Forelimb muscle (tissue), 1 donor: ENCODE measurements around the gene LHX2. TPM values are rescaled to one million over a fixed set of nuclear protein-coding genes. Genes with fewer than 3 reads are reported as not detected.
"Not testable (repeated sequence)": the region's sequence is repeated elsewhere in the genome, so short reads cannot be mapped to it uniquely, and the experiment has no call there.

Experiments
- DNase-seq: peaks from one replicate; pipeline ENCODE4 v3.0.0-alpha.2; 2013; ENCODE audit warnings: low read depth
- polyA plus RNA-seq: library from polyadenylated mRNA; unstranded; fragments of 120-200 nt; gene quantifications from one replicate; pipeline ENCODE4 v1.2.1, GENCODE V29; 2013; ENCODE audit not compliant: insufficient read length

LHX2 gene, protein sequence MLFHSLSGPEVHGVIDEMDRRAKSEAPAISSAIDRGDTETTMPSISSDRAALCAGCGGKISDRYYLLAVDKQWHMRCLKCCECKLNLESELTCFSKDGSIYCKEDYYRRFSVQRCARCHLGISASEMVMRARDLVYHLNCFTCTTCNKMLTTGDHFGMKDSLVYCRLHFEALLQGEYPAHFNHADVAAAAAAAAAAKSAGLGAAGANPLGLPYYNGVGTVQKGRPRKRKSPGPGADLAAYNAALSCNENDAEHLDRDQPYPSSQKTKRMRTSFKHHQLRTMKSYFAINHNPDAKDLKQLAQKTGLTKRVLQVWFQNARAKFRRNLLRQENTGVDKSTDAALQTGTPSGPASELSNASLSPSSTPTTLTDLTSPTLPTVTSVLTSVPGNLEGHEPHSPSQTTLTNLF
- polyA plus RNA-seq: 1.9 TPM

DNA sequence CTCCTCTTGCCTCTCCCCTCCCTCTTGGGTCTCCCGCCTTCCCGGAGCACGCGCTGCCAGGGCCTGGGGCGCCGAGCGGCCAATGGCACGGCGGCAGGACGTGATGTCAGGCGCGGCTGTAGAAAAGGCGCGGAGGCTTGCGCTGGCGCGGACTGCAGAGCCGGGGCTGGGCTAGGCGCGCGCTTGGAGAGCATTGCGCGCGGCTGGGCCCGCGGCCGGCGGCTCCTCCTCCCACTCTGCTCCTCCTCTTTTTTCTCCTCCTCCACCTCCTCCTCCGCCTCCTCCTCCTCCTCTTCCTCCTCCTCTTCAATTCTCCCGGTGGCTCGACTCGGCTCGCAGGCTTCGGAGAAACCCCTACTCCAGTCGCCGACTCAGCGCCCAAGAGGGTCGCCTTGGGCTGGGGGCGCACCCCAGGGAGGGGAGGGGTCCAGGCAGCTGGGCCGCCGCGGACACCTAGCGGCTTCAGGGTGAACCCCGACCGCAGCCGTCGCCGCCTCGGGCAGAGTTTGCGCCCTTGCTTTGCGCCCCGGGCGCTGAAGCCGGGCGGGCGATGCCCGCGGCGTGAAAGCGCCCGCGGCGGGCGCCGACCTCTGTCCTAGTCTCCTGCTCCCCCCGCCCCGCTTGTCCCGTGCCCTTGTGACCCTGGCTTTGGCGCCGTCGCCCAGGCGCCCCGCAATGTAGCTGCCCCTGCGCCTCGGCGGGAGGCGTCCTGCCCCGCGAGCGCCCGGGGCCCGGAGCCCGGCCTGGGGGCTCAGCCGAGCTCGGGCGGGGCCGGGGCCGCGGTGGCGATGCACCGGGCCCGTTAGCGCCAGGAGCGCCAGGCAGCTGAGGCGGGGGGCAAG is at the start of gene LHX2:
Gene LHX2, plus strand, starts transcription at position 309 of the 842 bp plus-strand sequence. CDS start 581 bp downstream, outside the sequence.
- DNase-seq: peak; percentile 31

DNA sequence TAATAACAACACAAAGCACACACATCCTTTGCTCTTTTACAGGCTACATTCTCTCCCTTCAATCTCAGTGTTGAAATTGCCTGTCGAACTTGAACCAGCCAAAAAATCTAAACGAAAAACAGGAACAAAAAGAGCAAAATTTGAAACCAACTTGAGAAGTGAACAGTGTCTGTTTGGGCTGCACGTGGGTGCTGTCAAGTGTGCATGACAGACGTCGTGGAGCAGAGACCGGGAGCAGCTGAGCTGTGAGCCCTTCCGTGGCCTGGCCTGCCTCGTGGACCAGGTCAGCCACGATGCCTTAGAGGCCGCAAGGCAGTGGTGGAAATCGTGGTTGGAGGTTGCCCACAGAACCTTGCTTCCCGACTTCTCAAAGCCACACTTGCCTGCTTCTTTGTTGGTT is 46.8 kb upstream of the LHX2 start:
- no peak for DNase-seq

DNA sequence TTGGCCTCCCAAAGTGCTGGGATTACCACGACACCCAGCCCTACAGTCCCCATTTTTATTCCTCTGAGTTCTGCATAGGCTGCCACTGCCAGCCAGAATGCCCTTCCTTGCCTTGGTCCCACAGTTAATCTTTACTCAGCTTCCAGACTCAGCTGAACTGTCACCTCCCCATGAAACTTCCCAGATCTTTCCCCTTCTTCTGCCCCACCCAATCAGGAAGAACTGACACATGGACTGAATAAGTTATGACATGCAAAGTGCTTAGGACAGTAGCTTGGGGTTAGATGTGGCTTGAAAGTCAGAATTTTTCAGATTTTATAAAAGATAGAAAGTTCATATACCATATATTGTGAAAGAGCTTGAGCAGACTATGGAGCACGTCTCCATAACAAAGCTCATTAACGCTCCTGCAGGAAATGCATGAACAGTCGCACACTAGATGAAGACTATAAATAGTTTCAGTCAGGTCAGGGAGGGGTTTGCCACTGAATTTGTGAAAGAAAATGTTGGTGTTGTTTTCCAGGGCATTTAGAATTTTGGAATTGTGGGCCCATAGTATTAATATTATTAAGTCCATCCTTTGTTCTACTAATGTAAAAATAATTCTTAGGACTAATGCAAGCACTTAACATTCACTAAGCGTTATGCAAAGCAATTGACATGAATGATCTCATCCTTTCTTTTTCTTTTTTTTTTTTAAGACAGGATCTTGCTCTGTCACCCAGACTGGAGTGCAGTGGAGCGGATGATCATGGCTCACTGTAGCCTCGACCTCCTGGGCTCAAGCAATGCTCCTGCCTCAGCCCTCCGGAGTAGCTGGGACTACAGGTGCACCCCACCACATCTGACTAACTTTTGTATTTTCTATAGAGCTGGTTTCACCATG is 45.5 kb upstream of the LHX2 start:
- DNase-seq: no peak

- no peak for DNase-seq
Observed at GRCh38 chr9:123967323-123967722, 44.2 kb upstream of the LHX2 start.

DNA sequence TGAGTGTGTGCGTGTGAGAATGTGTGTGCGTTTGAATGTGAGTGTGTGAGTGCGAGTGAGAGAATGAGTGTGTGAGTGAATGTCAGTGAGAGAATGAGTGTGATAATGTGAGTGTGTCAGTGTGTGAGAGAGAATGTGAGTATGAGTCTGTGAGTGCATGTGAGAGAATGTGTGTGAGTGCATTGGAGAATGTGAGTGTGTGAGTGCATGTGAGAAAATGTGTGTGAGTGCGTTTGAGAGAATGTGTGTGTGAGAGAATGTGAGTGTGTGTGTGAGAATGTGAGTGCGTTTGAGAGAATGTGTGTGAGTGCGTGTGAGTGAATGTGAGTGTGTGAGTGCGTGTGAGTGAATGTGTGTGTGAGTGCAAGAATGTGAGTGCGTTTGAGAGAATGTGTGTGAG is 39.0 kb upstream of the LHX2 start:
- DNase-seq: no peak

DNA sequence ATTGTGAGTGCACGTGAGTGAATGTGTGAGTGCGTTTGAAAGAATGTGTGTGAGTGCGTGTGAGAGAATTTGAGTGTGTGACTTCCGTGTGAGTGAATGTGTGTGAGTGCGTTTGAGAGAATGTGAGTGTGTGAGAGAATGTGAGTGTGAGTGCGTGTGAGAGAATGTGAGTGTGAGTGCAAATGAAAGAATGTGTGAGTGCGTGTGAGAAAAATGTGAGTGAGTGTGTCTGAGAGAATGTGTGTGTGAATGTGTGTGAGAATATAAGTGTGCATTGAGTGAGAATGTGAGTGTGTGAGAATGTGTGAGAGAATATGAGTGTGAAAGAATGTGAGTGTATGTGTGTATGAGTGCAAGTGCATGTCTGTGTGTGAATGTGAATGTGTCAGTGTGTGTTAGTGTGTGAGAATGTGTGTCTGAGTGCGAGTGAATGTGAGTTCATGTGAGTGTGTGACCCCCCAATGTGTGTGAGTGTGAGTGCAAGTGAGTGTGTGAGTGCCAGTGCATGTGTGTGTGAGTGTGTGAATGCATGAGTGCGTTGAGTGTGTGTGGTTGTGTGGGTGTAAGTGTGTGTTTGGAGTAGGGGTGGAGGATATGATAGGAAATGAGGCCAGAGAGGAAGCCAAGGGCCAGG is 37.9 kb upstream of the LHX2 start:
- DNase-seq: no peak

DNA sequence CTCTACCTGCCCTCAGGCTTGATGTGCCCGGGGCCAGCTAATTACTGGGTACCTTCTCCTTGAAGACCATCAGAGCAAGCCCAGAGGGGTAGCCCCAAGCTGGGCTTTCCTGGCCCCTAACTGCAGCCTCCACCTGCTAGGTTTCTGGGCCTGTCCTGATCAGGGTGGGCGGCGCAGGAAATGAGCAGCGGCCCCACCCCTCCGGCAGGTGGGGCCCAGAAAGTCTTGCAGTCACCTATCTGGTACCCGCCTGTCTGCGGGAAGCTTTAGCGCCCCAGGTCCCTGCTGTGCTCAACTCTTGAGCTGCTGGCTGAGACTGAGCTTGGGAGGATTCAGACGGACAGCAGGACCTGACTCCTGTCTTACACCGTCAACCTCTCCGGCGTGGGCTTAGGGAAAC is 37.1 kb upstream of the LHX2 start:
- DNase-seq: no peak

GRCh38 chr9:123975871-123976270 is 35.7 kb upstream of the LHX2 start:
- DNase-seq: no peak

GRCh38 chr9:123976579-123976978 is 35.0 kb upstream of the LHX2 start:
- DNase-seq: not testable (repeated sequence)

DNA sequence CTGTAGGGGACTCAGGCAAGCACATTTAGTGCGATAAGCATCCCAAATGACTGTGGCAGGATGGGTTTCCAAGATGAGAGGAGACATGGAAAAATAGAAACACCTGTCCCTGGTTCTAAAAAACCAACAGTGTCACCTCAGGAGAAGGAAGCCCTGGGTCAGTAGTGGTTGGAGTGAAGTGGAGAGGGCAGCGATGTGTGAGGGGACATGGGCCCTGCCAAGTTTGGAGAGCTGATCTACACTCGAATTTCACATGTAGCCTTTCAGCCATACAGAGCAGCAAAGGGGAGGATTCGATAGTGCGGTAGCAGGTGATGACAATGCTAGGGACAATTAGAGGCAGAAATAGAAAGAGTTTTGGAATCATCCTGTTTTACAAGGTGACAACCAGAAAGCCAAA is 32.6 kb upstream of the LHX2 start:
- no peak for DNase-seq

GRCh38 chr9:123982535-123982934 is 29.0 kb upstream of the LHX2 start:
- no peak for DNase-seq

DNA sequence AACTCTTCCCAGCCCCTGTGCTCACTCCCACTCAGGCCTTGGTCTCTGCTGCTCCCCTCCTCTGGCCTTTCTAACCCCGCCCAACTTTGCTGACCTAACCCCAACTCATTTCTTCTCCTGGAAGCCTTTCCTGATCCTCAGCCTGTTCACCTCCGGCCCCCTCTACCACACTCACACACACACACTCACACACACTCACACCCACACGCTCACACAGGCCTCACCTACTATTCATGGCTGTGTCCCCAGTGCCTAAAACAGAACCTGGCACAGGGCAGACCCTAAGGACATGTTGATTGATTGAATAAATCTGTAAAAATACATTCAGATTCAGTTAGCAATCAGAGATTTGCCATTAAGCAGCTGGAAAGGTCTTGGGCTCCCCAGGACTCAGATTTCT is 28.5 kb upstream of the LHX2 start:
- DNase-seq: no peak

- no peak for DNase-seq
Observed at GRCh38 chr9:123984802-123985201, 26.8 kb upstream of the LHX2 start.

DNA sequence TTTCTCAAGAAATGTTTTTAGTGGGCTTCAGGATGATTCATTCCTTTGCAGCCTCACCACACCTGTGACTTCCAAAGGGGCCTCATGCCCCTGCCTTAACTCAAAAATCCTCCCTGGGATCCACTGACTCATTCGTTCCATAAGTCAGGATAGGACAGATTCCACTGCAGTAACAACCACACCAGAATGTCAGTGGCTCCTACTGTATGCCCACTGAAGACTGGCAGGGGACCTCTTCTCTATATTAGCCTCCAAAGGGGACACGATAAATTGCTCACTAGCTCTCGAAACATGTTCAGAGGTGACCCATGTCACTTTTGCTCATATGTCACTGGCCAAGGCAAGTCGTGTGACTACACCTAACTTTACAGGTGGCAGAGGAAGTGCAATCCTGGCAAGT is 25.7 kb upstream of the LHX2 start:
- DNase-seq: no peak

DNA sequence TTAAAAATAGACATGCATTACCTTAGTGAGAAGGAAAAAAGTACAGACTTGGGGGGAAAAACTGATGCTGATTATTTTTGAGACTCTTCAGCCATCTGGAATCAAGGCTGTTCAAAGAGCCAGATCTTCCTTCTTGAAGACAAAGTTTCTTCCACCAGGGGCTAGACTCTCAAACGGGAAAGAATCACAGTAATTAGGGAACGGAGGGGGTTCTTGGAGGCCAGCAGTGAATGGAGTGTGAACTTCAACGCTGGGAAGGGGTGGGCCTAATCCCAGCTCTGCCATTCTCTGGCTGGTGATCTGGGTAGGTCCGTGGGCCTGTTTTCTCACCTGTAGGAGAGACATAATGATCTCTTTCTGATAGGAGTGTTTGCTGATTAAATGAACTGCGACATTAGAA is 21.1 kb upstream of the LHX2 start:
- DNase-seq: no peak

GRCh38 chr9:123992679-123993078 is 18.9 kb upstream of the LHX2 start:
- DNase-seq: not testable (repeated sequence)

DNA sequence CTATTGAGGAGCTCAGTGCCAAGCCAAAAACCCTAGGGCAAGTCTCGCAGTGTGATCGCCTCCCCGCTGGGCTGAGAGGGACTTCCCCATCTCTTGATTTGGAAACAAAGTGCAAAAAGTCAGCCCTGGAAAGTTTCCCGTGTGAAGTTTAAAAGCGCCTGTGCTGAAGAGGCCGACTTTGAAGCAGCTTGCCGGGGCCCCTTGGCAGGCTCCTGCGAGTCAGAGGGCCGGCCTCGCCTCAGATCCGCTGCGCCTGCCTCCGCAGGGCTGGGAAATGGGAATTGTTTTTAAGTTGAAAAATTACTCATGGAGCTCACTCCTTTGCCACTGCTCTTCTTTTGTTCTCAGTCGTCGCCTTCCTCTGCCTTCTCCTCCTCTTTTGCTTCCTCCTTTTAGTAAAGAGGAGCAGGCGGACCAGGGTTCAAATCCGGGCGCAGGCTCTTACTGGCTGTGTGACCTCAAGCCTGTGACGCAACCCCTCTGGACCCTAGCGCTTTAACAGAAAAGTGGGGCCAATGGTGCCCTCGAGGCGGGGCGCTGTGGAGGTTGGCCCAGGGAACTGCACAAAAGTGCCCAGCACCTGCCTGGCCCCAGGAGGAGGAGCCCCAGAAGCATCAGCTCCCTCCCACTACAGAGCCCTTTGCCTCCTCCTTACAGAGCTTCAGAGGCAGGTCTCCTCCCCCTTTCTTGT is 14.7 kb upstream of the LHX2 start:
- peak; percentile 16 for DNase-seq

DNA sequence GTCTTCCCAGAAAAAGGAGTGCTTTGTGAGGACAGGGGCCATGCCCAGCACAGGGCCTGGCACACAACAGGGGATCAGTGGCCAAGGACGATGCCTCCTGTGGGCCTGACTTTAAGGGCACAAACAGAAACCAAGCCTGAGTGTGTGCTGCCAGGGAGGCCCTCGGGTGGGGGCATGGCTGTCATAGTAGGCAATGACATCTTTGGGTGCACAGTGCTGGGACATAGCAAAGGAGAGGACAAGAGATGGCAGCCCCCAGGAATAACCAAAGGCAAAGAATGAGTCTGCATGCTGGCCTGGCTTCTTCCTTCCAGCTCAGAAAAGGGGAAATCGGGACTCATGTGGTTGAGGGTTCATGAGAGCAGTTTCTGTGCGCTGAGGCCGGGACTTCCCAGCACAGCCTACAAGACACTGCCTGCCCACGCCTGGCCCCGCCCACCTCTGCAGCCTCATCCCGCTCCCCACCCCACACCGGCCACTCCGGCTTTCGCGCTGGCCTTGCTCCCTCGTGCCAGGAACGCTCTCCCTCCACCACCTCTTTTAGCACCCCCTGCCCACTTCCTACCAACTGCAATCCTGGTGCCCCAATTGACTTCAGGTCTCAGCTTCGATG is 13.8 kb upstream of the LHX2 start:
- DNase-seq: no peak

DNA sequence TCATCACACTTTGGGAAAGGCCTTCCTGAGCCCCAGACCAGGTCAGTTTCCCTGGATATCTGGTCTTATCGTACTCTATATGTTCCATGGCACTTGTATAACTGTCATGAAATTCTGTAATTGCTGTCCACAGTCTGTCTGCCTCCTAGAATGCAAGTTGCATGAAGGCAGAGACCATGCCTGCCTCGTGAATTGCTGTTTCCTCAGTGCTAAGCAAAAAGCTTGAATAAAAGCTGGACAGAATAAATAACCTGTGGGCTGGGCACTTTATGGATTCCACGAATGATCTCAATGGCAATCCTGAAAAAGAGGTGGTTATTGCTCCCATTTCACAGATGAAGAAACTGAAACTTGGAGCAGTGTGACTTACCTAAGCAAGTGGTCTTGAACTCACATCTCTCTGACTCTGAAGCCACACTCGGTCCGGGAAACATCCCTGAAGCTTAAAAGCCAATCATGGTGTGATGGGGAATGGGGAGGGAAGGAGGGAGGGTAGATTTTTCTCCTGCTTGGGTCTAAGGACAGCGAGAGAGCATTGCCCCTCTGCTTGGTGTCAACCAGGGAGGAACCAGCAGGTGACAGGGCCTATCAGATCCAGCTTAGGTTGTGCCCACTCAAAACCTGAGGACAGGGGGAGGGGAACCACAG is 13.2 kb upstream of the LHX2 start:
- DNase-seq: no peak
